HPDE6-E6E7 (cell line): ENCODE results near the gene SEH1L.
"Not testable (repeated sequence)": the region's sequence is repeated elsewhere in the genome, so short reads cannot be mapped to it uniquely, and the experiment has no call there.

Experiments
- DNase-seq: peaks from one replicate; pipeline ENCODE4 v3.0.0; 2011; ENCODE audit warnings: missing footprints; ENCODE audit errors: extremely low spot score

The SEH1L gene

GRCh38 chr18:12943215-12943614, 4.6 kb upstream of the SEH1L start:
- DNase-seq: no peak

DNA sequence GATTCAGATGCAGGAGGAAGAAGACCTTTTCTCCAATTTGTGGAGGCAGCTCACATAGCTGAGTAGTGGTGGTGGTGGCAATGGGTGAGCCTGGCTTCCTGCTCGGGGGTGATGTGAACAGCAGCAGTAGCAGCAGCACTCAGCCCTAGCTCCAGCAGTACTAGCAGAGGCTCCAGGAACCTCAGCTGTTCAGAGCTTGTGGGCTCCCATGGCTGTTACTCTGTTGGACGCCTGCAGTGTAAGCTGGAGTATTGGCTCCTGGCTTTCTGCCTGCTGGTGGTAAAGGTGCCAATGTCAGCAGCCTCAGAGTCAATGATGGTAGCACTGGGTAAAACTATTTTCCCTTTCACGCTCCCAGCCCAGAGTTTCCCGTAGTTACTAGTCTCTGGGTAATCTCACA, 3.1 kb upstream of the SEH1L start:
- DNase-seq: no peak

DNA sequence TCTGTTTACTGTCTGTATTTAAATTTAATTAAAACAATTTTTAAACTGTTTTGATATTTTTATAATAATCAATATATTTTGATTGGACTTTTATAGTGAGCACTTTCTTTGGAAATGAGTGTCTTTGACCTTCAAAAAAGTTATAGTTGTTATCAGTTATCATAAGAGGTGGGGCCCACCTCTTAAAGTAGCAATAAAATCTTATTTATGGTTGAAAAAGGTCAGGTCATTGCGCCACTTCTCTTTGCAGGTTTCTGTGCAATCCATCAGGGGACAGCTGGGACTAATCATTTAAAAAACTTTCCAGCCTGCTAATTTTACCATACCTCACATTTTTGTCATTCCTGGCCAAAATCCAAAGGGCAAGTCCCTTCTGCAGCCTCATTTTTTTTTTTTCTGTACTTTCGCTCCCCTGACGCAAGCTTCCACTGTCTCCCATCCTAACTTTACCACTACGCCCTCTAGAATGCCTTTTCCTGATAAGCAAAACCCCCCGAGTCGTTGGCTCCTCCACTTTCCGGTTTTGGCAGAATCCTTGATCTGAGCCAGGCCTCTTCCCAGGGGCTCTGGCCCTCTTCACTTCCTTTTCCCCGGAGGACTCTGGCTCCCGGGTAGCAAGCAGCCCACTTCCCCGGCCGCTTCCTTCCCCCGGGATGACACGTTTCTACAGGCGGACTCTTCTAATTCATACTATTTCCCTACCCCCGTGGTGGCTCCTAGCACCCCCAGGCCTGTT, 1.1 kb upstream of the SEH1L start:
- DNase-seq: peak; percentile 8

GRCh38 chr18:12948050-12948804, 416 bp downstream of the SEH1L start:
- DNase-seq: peak; percentile 91

GRCh38 chr18:12958478-12958877, 10.7 kb downstream of the SEH1L start:
- no peak for DNase-seq

DNA sequence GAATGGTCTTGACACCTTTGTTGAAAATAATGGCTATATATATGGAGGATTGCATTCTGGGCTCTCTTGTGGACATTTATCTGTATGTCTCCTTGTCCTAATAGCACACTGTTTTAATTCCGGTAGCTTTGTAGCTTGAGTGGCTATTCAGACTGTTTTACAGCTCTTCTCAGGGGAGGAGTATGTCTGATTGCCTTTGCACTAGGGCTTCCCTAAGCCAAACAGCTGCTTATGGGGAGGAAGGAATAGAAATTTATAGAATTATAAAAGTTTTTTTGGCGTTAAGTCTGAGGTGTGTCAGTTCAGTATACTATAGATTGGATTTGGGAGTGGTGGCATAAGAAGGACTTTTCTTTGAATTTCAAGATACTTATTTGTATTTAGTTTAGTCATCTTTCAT, 12.6 kb downstream of the SEH1L start:
- DNase-seq: no peak

GRCh38 chr18:12960853-12961397, 13.1 kb downstream of the SEH1L start:
- no peak for DNase-seq

GRCh38 chr18:12963069-12963468, 15.3 kb downstream of the SEH1L start:
- DNase-seq: no peak

DNA sequence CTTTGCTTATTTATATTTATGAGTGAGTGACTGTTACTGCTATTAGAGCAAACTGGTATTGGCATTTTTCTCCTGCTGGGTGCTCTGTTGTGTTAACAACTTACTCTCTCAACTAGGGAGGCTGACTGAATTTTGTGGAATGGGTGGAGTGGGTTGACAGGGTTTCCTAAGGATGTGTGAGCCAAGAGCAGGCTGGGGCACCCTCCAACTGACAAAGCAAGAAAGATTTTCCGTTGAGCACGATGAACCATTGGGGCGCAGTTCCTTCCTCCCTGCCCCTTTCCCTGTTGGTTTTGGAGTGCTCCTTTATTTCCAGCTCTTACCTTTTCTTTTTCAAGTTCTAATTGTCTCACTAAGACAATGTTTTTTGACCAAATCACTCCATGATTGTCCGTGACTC, 20.3 kb downstream of the SEH1L start:
- no peak for DNase-seq

DNA sequence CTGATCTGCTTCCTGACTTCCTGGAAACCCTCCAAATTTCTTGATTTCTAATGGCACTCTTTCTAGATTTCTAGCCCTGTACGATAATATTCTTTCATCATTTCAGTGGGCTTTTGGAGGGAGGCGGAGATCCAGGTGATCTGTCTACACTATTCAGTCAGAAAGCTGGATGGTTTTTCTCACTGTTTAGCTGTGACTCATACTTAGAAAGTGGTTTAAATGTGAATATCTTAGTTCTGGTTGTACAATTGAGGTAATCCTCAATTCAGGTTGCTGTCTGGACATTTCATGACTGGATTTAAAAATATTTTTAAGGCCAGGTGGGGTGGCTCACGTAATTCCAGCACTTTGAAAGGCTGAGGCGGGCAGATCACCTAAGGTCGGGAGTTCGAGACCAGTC, 20.8 kb downstream of the SEH1L start:
- no peak for DNase-seq

- no peak for DNase-seq
Measured at GRCh38 chr18:12973562-12974213, 25.9 kb downstream of the SEH1L start.

DNA sequence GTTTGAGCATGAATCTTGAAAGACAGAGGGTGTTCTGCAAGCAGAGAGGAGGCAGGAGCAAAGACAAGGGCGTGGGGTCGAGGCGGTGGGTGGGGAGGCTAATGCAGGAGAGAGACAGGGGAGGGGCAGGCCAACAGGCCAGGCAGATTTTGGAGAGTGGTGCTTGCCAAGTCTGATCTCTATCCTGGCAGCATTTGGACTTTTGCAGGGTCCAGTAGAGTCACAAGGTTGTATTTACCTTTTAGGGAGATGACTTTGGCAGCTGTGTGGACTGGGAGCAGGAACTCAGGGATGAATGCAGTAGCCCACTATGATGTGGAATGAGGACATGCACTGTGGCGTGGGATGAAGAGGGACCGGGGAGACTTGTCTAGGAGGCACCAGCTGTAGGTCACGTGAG, 27.7 kb downstream of the SEH1L start:
- no peak for DNase-seq

DNA sequence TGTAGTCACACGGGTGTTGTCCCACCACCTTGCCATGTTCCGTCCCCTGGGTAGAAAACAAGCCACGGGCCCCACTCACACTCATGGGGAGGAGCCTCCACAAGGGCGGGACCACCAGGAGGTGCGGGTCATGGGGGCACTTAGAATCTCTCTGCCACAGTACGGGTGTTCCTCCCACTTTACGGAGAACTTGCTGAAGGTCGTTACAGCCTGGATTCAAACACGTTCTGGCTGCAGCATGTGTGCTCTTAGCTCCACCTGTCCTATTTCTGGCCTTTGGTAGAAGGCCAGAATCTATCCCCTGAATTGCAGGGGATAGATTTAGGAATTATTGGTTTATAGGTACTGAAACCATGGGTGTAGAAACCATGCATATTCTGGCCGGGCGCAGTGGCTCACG, 28.5 kb downstream of the SEH1L start:
- DNase-seq: no peak

- not testable (repeated sequence) for DNase-seq
Measured at GRCh38 chr18:12980065-12980464, 32.3 kb downstream of the SEH1L start.

- no peak for DNase-seq
Measured at GRCh38 chr18:12989397-12990122, 41.7 kb downstream of the SEH1L start.

DNA sequence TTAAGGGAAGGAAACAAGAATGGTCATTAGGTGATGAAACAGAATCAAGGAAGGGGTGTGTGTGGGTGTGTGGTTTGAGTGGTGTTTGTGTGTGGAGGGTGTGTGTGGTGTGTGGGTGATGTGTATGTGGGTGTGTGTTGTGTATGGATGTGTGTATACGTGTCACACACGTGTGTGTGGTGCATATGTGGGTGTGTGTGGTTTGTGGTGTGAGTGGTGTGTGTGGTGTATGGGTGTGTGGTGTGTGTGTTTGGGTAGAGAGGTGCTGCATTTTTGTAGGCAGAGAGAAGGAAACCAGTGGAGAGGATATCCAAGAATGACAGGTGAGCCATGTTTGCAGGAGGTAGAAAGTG, 42.3 kb downstream of the SEH1L start:
- DNase-seq: no peak

DNA sequence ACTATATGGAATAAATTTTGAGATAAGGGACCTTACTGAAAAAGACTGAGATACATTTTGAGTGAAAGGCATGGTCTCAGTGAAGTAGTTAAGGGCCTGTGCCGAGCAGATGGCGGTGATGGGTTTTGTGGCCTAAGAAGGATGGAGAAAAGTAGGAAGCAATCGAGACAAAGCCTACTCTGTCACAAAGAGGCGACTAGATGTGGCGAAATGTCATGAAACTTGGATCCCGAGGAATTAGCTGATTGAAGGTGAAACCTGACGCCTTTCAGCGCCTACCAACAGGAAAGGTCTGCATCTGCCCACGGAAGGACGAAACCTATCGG, 42.8 kb downstream of the SEH1L start:
- no peak for DNase-seq

- peak; percentile 93 for DNase-seq
Measured at GRCh38 chr18:12990967-12991820, 43.4 kb downstream of the SEH1L start, which contains the start of gene CEP192. Gene CEP192, plus strand, starts transcription at chr18:12991362. Its CDS starts 8,063 bp downstream, at chr18:12999425.

DNA sequence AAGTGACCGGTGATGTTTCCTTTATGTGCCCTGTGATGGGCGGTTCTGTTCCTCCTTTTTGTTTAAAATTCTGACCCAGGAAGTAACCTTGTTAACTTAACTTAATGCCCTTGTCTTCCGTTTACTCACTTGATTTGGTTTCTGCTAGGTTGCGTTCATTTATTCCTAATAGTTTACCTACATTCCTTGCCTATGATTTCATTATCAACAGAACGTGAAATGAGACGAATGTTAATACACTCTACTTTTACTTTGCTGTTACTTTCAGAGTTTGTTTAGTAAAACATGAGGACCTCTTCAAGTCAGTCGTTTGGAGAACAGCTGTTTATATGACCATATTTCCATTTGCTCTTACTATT, 44.0 kb downstream of the SEH1L start:
- DNase-seq: no peak

DNA sequence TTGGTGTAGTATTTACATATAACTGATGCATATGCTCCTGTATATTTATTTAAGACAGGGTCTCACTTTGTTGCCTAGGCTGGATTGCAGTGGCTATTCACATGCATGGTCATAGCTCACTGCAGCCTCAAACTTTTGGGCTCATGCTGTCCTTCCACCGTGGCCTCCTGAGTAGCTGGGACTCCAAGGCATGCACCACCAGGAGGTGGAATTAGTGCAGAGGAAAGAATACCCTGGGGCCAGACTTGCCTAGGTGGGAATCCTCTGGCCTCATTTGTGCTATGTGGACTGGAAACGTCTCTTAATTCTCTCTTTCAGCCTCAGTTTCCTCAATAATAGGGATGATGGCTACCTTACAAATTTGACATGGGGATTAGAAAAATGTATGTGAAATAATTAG, 45.6 kb downstream of the SEH1L start:
- no peak for DNase-seq

DNA sequence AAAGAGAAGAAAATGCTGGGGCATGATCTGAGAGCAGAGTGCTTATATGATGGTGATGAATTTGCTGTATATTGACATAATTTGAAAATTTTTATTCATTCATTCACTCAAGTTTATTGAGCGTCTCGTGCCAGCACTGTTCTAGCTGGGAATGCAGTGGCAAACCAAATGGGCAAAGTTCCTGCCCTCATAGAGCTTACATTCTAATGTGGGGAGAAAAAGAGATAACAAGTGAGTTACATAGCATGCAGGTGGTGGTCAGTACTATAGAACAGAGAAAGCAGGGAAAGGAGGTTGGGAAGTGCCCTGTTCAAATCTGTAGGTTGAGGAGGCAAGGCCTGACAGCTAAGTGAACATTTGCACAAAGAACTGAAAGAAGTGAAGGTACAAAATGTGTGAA, 47.6 kb downstream of the SEH1L start:
- no peak for DNase-seq
